ENCODE data around the gene SERPINF2. TPM values are rescaled to one million over a fixed set of nuclear protein-coding genes. Genes with fewer than 3 reads are reported as not detected.

Gene SERPINF2
- total RNA-seq, 2 experiments from 2014 or later: 0.23 to 0.55 TPM

GRCh38 chr17:1779571-1780131 is 37.0 kb downstream of the SERPINF2 start:
- Mint-ChIP-seq H3K27me3 (no peaks in the 10 kb centered on the region), H3K27ac (no peak overlapping the region), H3K9me3 (no peaks in the 10 kb centered on the region), H3K36me3 (ENCODE audit: low read depth) (peaks cover 52% of the 10 kb centered on the region), H3K4me1 (peaks cover 5% of the 10 kb centered on the region), H3K4me3 (no peak overlapping the region)
- POLR2A ChIA-PET: no interaction called here
- DNase-seq: no peak
- CTCF ChIA-PET: interaction anchor here (1.1 to 1.4 kb wide), 2 partner anchors 15 to 62 kb away, joined by 4 to 5 read pairs; no protein-coding TSS in a partner anchor

- H3K9me3 Mint-ChIP-seq: no peaks in the 10 kb centered on the region
- no peak for DNase-seq
- H3K27me3 Mint-ChIP-seq: no peaks in the 10 kb centered on the region
- no peak overlapping the region for H3K27ac Mint-ChIP-seq
- ChIA-PET CTCF (interaction anchor here (1.4 to 4.5 kb wide), 2 partner anchors 61 to 113 kb away, joined by 4 to 46 read pairs; no protein-coding TSS in a partner anchor), POLR2A (interaction anchor here (0.7 kb wide), 1 partner anchor 88 kb away, joined by 3 read pairs; no protein-coding TSS in a partner anchor)
- peaks cover 5% of the 10 kb centered on the region for H3K4me1 Mint-ChIP-seq
- H3K36me3 Mint-ChIP-seq (ENCODE audit: low read depth): peaks cover 59% of the 10 kb centered on the region
- H3K4me3 Mint-ChIP-seq: no peak overlapping the region
These were observed 39.5 kb downstream of the SERPINF2 start for GRCh38 chr17:1782171-1782567.

- ChIA-PET CTCF (interaction anchor here (0.7 to 4.5 kb wide), 15 partner anchors 10 to 250 kb away, joined by 3 to 46 read pairs (median 3); no protein-coding TSS in a partner anchor), POLR2A (interaction anchor here (0.8 to 1.7 kb wide), 6 partner anchors 19 to 114 kb away, joined by 3 to 10 read pairs (median 5); partner anchors contain the start of genes RPA1, SMYD4 and WDR81)
- Mint-ChIP-seq H3K27me3 (no peaks in the 10 kb centered on the region), H3K4me3 (no peak overlapping the region), H3K27ac (no peak overlapping the region), H3K36me3 (ENCODE audit: low read depth) (peaks cover 62% of the 10 kb centered on the region), H3K4me1 (peaks cover 5% of the 10 kb centered on the region), H3K9me3 (no peaks in the 10 kb centered on the region)
- no peak for DNase-seq
These were observed 40.6 kb downstream of the SERPINF2 start for GRCh38 chr17:1783271-1783670.

GRCh38 chr17:1783834-1784611 is 41.4 kb downstream of the SERPINF2 start:
- Mint-ChIP-seq H3K27me3 (no peaks in the 10 kb centered on the region), H3K4me3 (no peak overlapping the region), H3K4me1 (peaks cover 5% of the 10 kb centered on the region), H3K36me3 (ENCODE audit: low read depth) (peaks cover 64% of the 10 kb centered on the region), H3K9me3 (no peaks in the 10 kb centered on the region), H3K27ac (no peak overlapping the region)
- ChIA-PET POLR2A (interaction anchor here (0.5 to 1.7 kb wide), 7 partner anchors 15 to 115 kb away, joined by 3 to 10 read pairs (median 5); partner anchors contain the start of genes RPA1, SMYD4 and WDR81), CTCF (interaction anchor here (0.7 to 4.5 kb wide), 14 partner anchors 9 to 115 kb away, joined by 3 to 46 read pairs (median 4); no protein-coding TSS in a partner anchor)
- DNase-seq: no peak

GRCh38 chr17:1785930-1786329 is 43.3 kb downstream of the SERPINF2 start:
- H3K27me3 Mint-ChIP-seq: no peaks in the 10 kb centered on the region
- H3K27ac Mint-ChIP-seq: no peak overlapping the region
- no peak overlapping the region for H3K4me3 Mint-ChIP-seq
- ChIA-PET CTCF (interaction anchor here (1.2 kb wide), 1 partner anchor 14 kb away, joined by 3 read pairs; no protein-coding TSS in a partner anchor), POLR2A (interaction anchor here (1.3 kb wide), 1 partner anchor 12 kb away, joined by 4 read pairs; no protein-coding TSS in a partner anchor)
- no peaks in the 10 kb centered on the region for H3K9me3 Mint-ChIP-seq
- peaks cover 5% of the 10 kb centered on the region for H3K4me1 Mint-ChIP-seq
- H3K36me3 Mint-ChIP-seq (ENCODE audit: low read depth): peaks cover 57% of the 10 kb centered on the region
- no peak for DNase-seq

- Mint-ChIP-seq H3K27ac (no peak overlapping the region), H3K36me3 (ENCODE audit: low read depth) (peaks cover 56% of the 10 kb centered on the region), H3K4me3 (no peak overlapping the region), H3K9me3 (no peaks in the 10 kb centered on the region), H3K4me1 (peaks cover 5% of the 10 kb centered on the region), H3K27me3 (no peaks in the 10 kb centered on the region)
- CTCF ChIA-PET: no interaction called here
- POLR2A ChIA-PET: interaction anchor here (1.3 kb wide), 1 partner anchor 13 kb away, joined by 4 read pairs; no protein-coding TSS in a partner anchor
- no peak for DNase-seq
These were observed 44.0 kb downstream of the SERPINF2 start for GRCh38 chr17:1786708-1787107.

- POLR2A ChIA-PET: interaction anchor here (1.3 kb wide), 1 partner anchor 14 kb away, joined by 4 read pairs; no protein-coding TSS in a partner anchor
- Mint-ChIP-seq H3K4me1 (peaks cover 5% of the 10 kb centered on the region), H3K4me3 (no peak overlapping the region), H3K9me3 (no peaks in the 10 kb centered on the region), H3K27ac (no peak overlapping the region), H3K36me3 (ENCODE audit: low read depth) (peaks cover 49% of the 10 kb centered on the region), H3K27me3 (no peaks in the 10 kb centered on the region)
- no peak for DNase-seq
- CTCF ChIA-PET: interaction anchor here (1.2 kb wide), 1 partner anchor 66 kb away, joined by 4 read pairs; no protein-coding TSS in a partner anchor
These were observed 44.7 kb downstream of the SERPINF2 start for GRCh38 chr17:1787301-1787902.

GRCh38 chr17:1789936-1790335 is 47.3 kb downstream of the SERPINF2 start:
- Mint-ChIP-seq H3K4me1 (no peaks in the 10 kb centered on the region), H3K27ac (no peak overlapping the region), H3K36me3 (ENCODE audit: low read depth) (peaks cover 30% of the 10 kb centered on the region), H3K4me3 (no peak overlapping the region), H3K9me3 (no peaks in the 10 kb centered on the region), H3K27me3 (no peaks in the 10 kb centered on the region)
- CTCF ChIA-PET: no interaction called here
- POLR2A ChIA-PET: no interaction called here
- DNase-seq: no peak

- POLR2A ChIA-PET: interaction anchor here (0.9 kb wide), 1 partner anchor 109 kb away, joined by 3 read pairs; no protein-coding TSS in a partner anchor
- DNase-seq: no peak
- H3K9me3 Mint-ChIP-seq: no peaks in the 10 kb centered on the region
- CTCF ChIA-PET: interaction anchor here (0.5 to 3.4 kb wide), 3 partner anchors 9 to 71 kb away, joined by 3 to 14 read pairs (median 3); no protein-coding TSS in a partner anchor
- no peak overlapping the region for H3K27ac Mint-ChIP-seq
- no peaks in the 10 kb centered on the region for H3K27me3 Mint-ChIP-seq
- H3K4me1 Mint-ChIP-seq: peaks cover 3% of the 10 kb centered on the region
- no peak overlapping the region for H3K4me3 Mint-ChIP-seq
- H3K36me3 Mint-ChIP-seq (ENCODE audit: low read depth): peaks cover 22% of the 10 kb centered on the region
These were observed 50.1 kb downstream of the SERPINF2 start for GRCh38 chr17:1792495-1793446.

- no peak for DNase-seq
- Mint-ChIP-seq H3K9me3 (no peaks in the 10 kb centered on the region), H3K36me3 (ENCODE audit: low read depth) (peaks cover 21% of the 10 kb centered on the region), H3K4me1 (peaks cover 3% of the 10 kb centered on the region), H3K27ac (no peak overlapping the region), H3K27me3 (no peaks in the 10 kb centered on the region), H3K4me3 (no peak overlapping the region)
- ChIA-PET CTCF (interaction anchor here (1.2 to 3.4 kb wide), 2 partner anchors 10 to 72 kb away, joined by 3 to 14 read pairs; no protein-coding TSS in a partner anchor), POLR2A (interaction anchor here (0.9 kb wide), 1 partner anchor 110 kb away, joined by 3 read pairs; no protein-coding TSS in a partner anchor)
These were observed 50.8 kb downstream of the SERPINF2 start for GRCh38 chr17:1793447-1793806.

GRCh38 chr17:1796800-1797199 is 54.1 kb downstream of the SERPINF2 start:
- no peak overlapping the region for H3K27ac Mint-ChIP-seq
- no peak for DNase-seq
- no peaks in the 10 kb centered on the region for H3K27me3 Mint-ChIP-seq
- POLR2A ChIA-PET: interaction anchor here (1.8 kb wide), 1 partner anchor 33 kb away, joined by 5 read pairs; the partner anchor contains the start of genes RPA1 and SMYD4
- CTCF ChIA-PET: interaction anchor here (1.0 to 1.5 kb wide), 4 partner anchors 13 to 431 kb away, joined by 3 to 7 read pairs (median 4); no protein-coding TSS in a partner anchor
- no peak overlapping the region for H3K4me3 Mint-ChIP-seq
- H3K4me1 Mint-ChIP-seq: peaks cover 3% of the 10 kb centered on the region
- H3K36me3 Mint-ChIP-seq (ENCODE audit: low read depth): peaks cover 26% of the 10 kb centered on the region
- no peaks in the 10 kb centered on the region for H3K9me3 Mint-ChIP-seq
